Activated CD4-positive, alpha-beta T cell treated with anti-CD3 and anti-CD28 coated beads, Interleukin-2, amount 10 ng/mL, durations not matched to agents 24 days and 14 days (primary cell): ENCODE data around the gene STK4. TPM values are rescaled to one million over a fixed set of nuclear protein-coding genes. Genes with fewer than 3 reads are reported as not detected.
A peak's percentile ranks its signal among the peaks of the same experiment; 100 is the strongest.

Source experiments
- DNase-seq: peaks from one replicate; pipeline ENCODE4 v3.0.0; 2022
- H3K27ac Mint-ChIP-seq: one replicate; pipeline ENCODE4 v1.8.0; 2022; ENCODE audit warnings: mild to moderate bottlenecking, mixed read lengths
- H3K27me3 Mint-ChIP-seq: one replicate; pipeline ENCODE4 v1.8.0; 2022; ENCODE audit warnings: mixed read lengths
- H3K36me3 Mint-ChIP-seq: one replicate; pipeline ENCODE4 v1.8.0; 2022; ENCODE audit warnings: low read depth, mild to moderate bottlenecking, mixed read lengths
- H3K4me1 Mint-ChIP-seq: one replicate; pipeline ENCODE4 v1.8.0; 2021; ENCODE audit warnings: mixed read lengths
- H3K4me3 Mint-ChIP-seq: one replicate; pipeline ENCODE4 v1.8.0; 2022; ENCODE audit warnings: mild to moderate bottlenecking, moderate library complexity, mixed read lengths
- H3K9me3 Mint-ChIP-seq: one replicate; pipeline ENCODE4 v1.8.0; 2021; ENCODE audit warnings: mixed read lengths
- intact Hi-C: fragments of 100-400 bp; cut with micrococcal nuclease; formaldehyde crosslinking; loops from one replicate; pipeline ENCODE4 v1.15.1; 2023
- total RNA-seq: library from RNA; stranded (reverse); gene quantifications from 2 replicates; pipeline ENCODE4 v1.2.3, GENCODE V29; 2022

Gene STK4
- 141 and 143 TPM in 2 replicates for total RNA-seq

GRCh38 chr20:44966030-44966961 lies at the start of gene STK4:
TSS of gene STK4 (plus strand) at chr20:44966512. CDS start at chr20:44966569, 57 bp downstream.
- DNase-seq = peak; percentile 99
- peaks cover 65% of the 10 kb centered on the region for H3K4me1 Mint-ChIP-seq
- H3K27ac Mint-ChIP-seq = peak within 1 kb of the TSS; percentile 98
- no peaks in the 10 kb centered on the region for H3K27me3 Mint-ChIP-seq
- H3K9me3 Mint-ChIP-seq = peaks cover 4% of the 10 kb centered on the region
- intact Hi-C loops = loop anchor here (2.0 to 10.0 kb wide), 5 partner anchors 55 to 1214 kb away; partner anchors contain the start of genes PABPC1L and YWHAB
- peak within 1 kb of the TSS; percentile 91 for H3K4me3 Mint-ChIP-seq
- H3K36me3 Mint-ChIP-seq = peaks cover 28% of the 10 kb centered on the region

DNA sequence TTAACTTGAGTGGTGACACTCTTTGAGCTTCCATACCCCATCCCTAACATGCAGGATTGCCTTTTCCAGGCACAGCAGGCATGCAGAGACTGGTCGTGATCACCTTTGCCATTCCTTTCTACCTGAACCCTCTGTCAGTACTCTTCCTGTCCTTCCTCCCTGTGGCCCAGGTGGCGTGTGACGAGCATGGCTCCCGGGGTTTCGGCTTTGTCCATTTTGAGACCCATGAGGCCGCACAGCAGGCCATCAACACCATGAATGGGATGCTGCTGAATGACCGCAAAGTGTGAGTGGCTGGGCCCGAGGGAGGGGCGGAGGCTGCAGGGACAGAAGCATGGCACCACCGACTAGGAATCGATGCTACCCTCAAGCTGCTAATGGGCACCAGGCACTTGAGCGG lies 49.7 kb upstream of the STK4 start:
- Mint-ChIP-seq H3K36me3 (peaks cover 39% of the 10 kb centered on the region), H3K27ac (no peak overlapping the region)
- DNase-seq = no peak

GRCh38 chr20:44917399-44917798 lies 48.9 kb upstream of the STK4 start:
- H3K36me3 Mint-ChIP-seq = peaks cover 40% of the 10 kb centered on the region
- H3K27me3 Mint-ChIP-seq = no peaks in the 10 kb centered on the region
- intact Hi-C loops = no loop called here
- no peaks in the 10 kb centered on the region for H3K9me3 Mint-ChIP-seq
- H3K27ac Mint-ChIP-seq = no peak overlapping the region
- DNase-seq = no peak
- H3K4me1 Mint-ChIP-seq = peaks cover 15% of the 10 kb centered on the region
- no peak overlapping the region for H3K4me3 Mint-ChIP-seq

More for the DNA sequence above, 49.7 kb upstream of the STK4 start:
- Mint-ChIP-seq H3K27me3 (no peaks in the 10 kb centered on the region), H3K4me3 (no peak overlapping the region), H3K9me3 (no peaks in the 10 kb centered on the region), H3K4me1 (peaks cover 17% of the 10 kb centered on the region)
- intact Hi-C loops = no loop called here

GRCh38 chr20:44918342-44918741 lies 48.0 kb upstream of the STK4 start:
- peaks cover 12% of the 10 kb centered on the region for H3K4me1 Mint-ChIP-seq
- no peak overlapping the region for H3K27ac Mint-ChIP-seq
- H3K9me3 Mint-ChIP-seq = no peaks in the 10 kb centered on the region
- DNase-seq = no peak
- no peaks in the 10 kb centered on the region for H3K27me3 Mint-ChIP-seq
- no peak overlapping the region for H3K4me3 Mint-ChIP-seq
- intact Hi-C loops = no loop called here
- H3K36me3 Mint-ChIP-seq = peaks cover 37% of the 10 kb centered on the region

GRCh38 chr20:44918761-44919160 lies 47.6 kb upstream of the STK4 start:
- Mint-ChIP-seq H3K36me3 (peaks cover 33% of the 10 kb centered on the region), H3K4me1 (peaks cover 12% of the 10 kb centered on the region), H3K27me3 (no peaks in the 10 kb centered on the region), H3K9me3 (no peaks in the 10 kb centered on the region), H3K4me3 (no peak overlapping the region), H3K27ac (no peak overlapping the region)
- intact Hi-C loops = no loop called here
- no peak for DNase-seq

- no peaks in the 10 kb centered on the region for H3K4me1 Mint-ChIP-seq
These were observed 44.9 kb upstream of the STK4 start for GRCh38 chr20:44921447-44921846.

GRCh38 chr20:44924541-44924940 lies 41.8 kb upstream of the STK4 start:
- intact Hi-C loops = no loop called here
- Mint-ChIP-seq H3K27ac (no peak overlapping the region), H3K4me3 (no peak overlapping the region), H3K36me3 (peaks cover 17% of the 10 kb centered on the region), H3K4me1 (no peaks in the 10 kb centered on the region), H3K9me3 (no peaks in the 10 kb centered on the region), H3K27me3 (no peaks in the 10 kb centered on the region)
- no peak for DNase-seq

More at GRCh38 chr20:44921447-44921846, 44.9 kb upstream of the STK4 start:
- no peaks in the 10 kb centered on the region for H3K9me3 Mint-ChIP-seq
- intact Hi-C loops = no loop called here
- peaks cover 24% of the 10 kb centered on the region for H3K36me3 Mint-ChIP-seq
- no peak overlapping the region for H3K4me3 Mint-ChIP-seq
- H3K27me3 Mint-ChIP-seq = no peaks in the 10 kb centered on the region
- DNase-seq = no peak
- no peak overlapping the region for H3K27ac Mint-ChIP-seq

- H3K27ac Mint-ChIP-seq = no peak overlapping the region
- no peaks in the 10 kb centered on the region for H3K9me3 Mint-ChIP-seq
- no peaks in the 10 kb centered on the region for H3K4me1 Mint-ChIP-seq
- intact Hi-C loops = no loop called here
- H3K36me3 Mint-ChIP-seq = peaks cover 33% of the 10 kb centered on the region
- H3K27me3 Mint-ChIP-seq = no peaks in the 10 kb centered on the region
- no peak for DNase-seq
- H3K4me3 Mint-ChIP-seq = no peak overlapping the region
These were observed 37.7 kb upstream of the STK4 start for GRCh38 chr20:44928595-44928994.

GRCh38 chr20:44930517-44931168 lies 35.7 kb upstream of the STK4 start:
- Mint-ChIP-seq H3K36me3 (peaks cover 34% of the 10 kb centered on the region), H3K27me3 (no peaks in the 10 kb centered on the region), H3K27ac (no peak overlapping the region), H3K4me3 (no peak overlapping the region), H3K9me3 (no peaks in the 10 kb centered on the region), H3K4me1 (no peaks in the 10 kb centered on the region)
- DNase-seq = no peak
- intact Hi-C loops = no loop called here

- intact Hi-C loops = no loop called here
- H3K9me3 Mint-ChIP-seq = no peaks in the 10 kb centered on the region
- peaks cover 40% of the 10 kb centered on the region for H3K36me3 Mint-ChIP-seq
- no peak for DNase-seq
- no peaks in the 10 kb centered on the region for H3K4me1 Mint-ChIP-seq
- H3K27me3 Mint-ChIP-seq = no peaks in the 10 kb centered on the region
- no peak overlapping the region for H3K4me3 Mint-ChIP-seq
- no peak overlapping the region for H3K27ac Mint-ChIP-seq
These were observed 34.4 kb upstream of the STK4 start for GRCh38 chr20:44931911-44932310.

DNA sequence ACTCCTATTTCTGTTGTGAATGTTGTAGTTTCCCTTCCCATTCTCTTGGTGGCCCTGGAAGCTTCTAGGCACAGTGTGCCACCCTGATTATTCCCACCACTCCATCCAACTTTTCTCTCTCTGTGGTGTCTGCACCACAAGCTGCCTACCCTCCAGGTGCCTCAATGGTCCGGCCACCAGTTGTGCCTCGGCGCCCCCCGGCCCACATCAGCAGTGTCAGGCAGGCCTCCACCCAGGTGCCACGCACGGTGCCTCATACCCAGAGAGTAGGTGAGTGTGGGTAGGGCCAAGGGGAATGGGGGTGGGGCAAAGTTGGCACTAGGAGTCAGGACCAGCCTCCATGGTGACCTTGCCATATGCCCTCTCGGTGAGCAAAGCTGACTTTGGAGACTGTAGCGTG lies 33.4 kb upstream of the STK4 start:
- no peak overlapping the region for H3K4me3 Mint-ChIP-seq
- H3K27me3 Mint-ChIP-seq = no peaks in the 10 kb centered on the region
- no peaks in the 10 kb centered on the region for H3K9me3 Mint-ChIP-seq
- H3K36me3 Mint-ChIP-seq = peaks cover 50% of the 10 kb centered on the region
- no peaks in the 10 kb centered on the region for H3K4me1 Mint-ChIP-seq
- no peak overlapping the region for H3K27ac Mint-ChIP-seq
- no peak for DNase-seq
- intact Hi-C loops = no loop called here

DNA sequence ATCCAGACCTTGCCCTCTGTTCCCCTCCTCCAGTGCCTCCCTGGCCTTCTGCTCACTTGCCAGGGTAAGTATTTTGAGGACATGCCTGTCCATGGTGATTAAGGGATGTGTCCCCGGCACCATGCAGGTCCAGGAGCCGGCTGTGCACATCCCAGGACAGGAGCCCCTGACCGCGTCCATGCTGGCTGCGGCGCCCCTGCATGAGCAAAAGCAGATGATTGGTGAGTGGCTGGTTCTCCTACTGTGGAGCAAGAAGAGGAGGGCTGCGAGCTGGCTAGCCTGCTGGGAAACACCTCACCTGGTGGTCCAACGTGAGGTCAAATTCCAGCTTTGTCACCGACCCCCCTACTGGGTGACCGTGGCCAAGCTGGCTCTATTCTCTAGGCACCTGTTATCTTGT lies 29.8 kb upstream of the STK4 start:
- no peak for DNase-seq
- no peak overlapping the region for H3K27ac Mint-ChIP-seq
- H3K27me3 Mint-ChIP-seq = no peaks in the 10 kb centered on the region
- H3K9me3 Mint-ChIP-seq = no peaks in the 10 kb centered on the region
- intact Hi-C loops = no loop called here
- H3K4me3 Mint-ChIP-seq = no peak overlapping the region
- peaks cover 62% of the 10 kb centered on the region for H3K36me3 Mint-ChIP-seq
- H3K4me1 Mint-ChIP-seq = peaks cover 7% of the 10 kb centered on the region

DNA sequence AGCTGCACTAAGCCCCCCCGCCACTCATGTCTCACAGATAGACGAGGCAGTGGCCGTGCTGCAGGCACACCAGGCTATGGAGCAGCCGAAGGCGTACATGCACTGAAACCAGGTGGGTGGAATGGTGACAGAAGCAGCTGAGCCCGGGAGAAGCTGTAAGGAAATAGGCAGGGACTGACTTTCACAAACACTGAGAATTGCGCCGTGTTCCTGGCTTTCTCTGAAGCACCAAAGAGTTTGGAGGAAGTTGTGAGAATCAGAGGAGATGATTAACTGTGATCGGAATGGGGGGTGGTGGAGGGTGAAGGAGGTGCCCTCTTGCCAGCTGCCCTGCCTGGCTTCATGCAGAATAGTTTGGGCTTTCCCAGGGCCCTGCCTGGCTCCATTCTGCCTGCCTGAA lies 27.7 kb upstream of the STK4 start:
- H3K9me3 Mint-ChIP-seq = no peaks in the 10 kb centered on the region
- DNase-seq = no peak
- H3K36me3 Mint-ChIP-seq = peaks cover 64% of the 10 kb centered on the region
- intact Hi-C loops = no loop called here
- H3K27me3 Mint-ChIP-seq = no peaks in the 10 kb centered on the region
- no peak overlapping the region for H3K4me3 Mint-ChIP-seq
- peaks cover 7% of the 10 kb centered on the region for H3K4me1 Mint-ChIP-seq
- H3K27ac Mint-ChIP-seq = no peak overlapping the region

DNA sequence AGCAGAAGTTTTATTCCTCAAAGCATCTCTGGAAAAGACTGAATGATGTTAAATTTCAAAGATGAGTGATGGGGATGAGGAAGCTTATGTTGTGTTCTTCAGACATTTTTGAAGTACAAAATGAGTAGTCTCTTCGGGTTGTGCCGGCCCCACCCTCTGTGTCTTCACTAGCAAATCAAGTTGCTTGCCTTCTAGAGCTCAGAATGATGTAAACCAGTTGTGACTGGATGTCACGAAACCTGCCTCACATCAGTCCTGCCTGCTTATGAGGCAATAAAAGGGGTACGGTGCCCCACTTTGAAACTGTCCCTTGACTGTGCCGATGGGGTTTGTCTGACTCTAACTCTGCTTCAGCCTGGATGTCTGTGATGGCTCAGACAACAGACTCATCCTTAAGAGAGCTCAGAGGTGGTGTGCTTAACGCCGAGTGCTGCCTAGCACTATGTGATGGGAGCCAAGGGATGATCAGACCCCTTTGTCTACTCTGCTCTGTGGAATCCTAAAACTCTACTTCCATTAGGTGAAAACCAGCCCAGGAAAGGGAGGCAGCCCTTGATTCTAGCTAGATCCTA lies 25.1 kb upstream of the STK4 start:
- Mint-ChIP-seq H3K9me3 (no peaks in the 10 kb centered on the region), H3K4me3 (no peak overlapping the region), H3K4me1 (peaks cover 7% of the 10 kb centered on the region), H3K27me3 (no peaks in the 10 kb centered on the region), H3K36me3 (peaks cover 79% of the 10 kb centered on the region), H3K27ac (peak overlapping the region; percentile 49)
- no peak for DNase-seq
- intact Hi-C loops = no loop called here
